Activated T-cell treated with anti-CD3 and anti-CD28 coated beads for 24 hours (primary cell): ENCODE measurements around the gene H19.

Source experiments
- DNase-seq: peaks from one replicate; pipeline ENCODE4 v3.0.0-alpha.2; 2020; ENCODE audit warnings: low read depth

The H19 gene

DNA sequence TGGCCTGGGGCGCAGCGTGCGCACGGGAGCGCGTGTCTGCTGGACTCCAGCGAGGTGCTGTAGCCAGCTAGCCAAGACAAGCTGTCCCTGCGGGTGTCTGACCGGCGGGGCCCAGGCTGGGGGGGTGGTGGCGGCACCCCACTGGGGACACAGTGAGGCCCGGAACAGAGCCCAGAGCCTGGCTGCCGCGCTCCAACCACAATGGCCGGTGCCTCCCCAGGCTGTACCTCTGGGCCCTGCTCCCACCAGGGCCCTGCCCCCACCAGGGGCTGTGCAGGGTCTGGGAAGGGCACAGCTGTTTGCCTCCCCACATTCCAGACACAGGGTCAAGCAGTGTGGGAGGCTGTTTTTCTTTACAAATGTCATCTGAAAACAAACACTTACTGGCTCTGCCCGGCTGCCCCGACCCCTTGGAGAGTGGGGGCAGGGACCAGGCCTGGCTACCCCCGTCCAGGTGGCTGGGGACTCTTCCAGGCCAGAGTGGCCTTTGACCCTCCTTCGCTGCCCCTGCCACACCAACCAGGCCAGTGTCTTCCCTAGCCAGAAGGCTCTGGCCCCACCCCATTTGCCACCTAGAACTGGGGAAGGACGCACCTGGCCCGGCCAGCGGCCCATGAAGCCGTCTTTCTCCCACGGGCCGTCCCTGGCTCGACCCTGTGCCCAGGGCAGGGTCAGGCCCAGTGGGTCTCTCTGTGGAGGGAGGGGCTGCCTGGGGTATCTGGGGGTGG is 14.6 kb downstream of the H19 start:
- DNase-seq = no peak

DNA sequence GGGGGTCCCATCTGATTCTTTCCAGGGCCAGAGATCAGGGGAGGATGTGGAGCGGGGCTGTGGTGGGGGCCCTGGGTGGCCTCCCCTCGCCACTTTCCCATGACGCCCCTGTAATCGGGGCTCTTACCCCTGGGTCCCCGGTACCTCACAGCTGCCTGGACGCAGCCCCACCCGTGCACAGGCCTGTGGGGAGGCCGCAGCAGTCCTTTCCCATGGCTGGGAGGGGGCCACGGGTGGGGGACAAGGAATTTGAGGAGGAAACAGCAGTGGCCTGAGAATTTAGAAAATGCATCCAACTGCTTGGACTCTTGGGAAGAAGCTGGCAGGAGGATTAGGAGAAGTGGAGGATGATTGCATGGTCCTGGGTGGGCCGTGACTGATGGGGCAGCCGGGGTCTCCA is 18.0 kb downstream of the H19 start:
- no peak for DNase-seq

DNA sequence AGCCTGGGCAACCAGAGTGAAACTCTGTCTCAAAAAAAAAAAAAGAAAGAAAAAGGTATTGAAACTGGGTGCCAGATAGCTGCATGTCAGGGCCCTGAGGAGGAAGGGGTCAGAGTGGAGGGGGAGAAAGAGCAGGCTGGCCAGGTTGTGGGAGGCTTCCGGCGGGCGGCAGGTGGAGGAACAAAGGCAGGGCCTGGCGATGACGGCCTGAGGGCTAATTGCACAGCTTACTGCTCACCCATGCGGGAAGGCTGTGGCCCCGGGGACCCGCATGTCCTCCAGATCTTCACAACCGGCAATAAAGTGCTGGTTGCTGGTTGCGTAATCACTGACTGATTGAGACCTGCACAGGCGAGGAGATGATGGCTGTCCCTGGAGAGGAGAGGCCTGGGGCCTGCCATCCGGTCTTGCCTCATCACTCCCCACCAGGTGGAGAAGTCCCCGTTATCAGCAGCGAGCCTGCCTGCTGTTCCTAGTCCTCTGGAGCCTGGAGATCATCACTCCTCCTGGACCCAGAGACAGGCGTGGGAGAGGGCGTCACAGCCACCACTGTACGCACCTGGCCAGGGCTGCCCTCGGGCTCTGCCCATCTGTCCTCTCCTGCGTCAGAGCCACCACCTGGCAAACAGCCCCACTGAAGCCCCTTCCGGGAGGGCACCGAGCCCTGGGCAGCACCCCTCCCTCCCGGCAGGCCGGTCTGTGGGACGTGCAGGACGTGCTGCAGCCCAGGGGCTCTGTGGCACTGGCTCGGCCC is 18.7 kb downstream of the H19 start:
- no peak for DNase-seq

DNA sequence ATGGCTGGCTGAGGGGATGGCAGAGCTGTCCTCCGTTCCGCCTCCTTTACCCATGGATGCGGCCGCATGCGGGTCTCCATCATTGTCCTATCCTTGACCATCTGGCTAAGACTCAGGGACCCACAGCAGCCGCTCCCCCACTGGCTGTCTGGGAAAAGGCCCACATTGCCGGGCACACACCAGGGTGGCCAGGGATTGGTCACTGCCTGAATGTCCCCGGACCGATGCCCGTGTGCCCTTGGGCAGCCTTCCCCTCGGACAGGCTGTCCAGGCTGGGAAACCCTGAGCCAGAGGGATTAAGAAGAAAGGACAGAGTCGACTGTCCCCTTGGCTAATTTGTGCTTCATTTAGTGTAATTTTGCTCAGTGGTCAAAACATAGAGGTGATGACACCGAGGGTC is 22.5 kb downstream of the H19 start:
- DNase-seq = no peak

DNA sequence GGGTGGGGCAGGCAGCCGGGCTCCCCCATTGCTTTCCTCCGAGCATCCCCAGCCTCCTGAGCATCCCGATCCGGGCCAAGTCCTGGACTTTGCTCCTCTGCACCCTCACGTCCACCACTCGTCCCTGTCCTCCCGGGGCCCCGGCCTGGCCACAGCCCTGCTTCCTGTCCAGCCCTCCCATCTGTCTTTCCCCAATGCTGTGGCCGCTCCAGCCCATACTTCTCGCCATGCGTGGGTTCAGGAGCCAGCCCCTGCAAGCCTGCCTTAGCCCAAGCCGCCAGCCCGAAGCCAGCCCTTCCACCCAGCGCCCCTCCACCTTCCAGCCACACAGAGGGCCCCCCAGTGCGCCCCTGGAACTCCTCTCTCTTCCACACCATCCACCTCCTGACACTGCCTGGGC is 26.7 kb downstream of the H19 start:
- no peak for DNase-seq

DNA sequence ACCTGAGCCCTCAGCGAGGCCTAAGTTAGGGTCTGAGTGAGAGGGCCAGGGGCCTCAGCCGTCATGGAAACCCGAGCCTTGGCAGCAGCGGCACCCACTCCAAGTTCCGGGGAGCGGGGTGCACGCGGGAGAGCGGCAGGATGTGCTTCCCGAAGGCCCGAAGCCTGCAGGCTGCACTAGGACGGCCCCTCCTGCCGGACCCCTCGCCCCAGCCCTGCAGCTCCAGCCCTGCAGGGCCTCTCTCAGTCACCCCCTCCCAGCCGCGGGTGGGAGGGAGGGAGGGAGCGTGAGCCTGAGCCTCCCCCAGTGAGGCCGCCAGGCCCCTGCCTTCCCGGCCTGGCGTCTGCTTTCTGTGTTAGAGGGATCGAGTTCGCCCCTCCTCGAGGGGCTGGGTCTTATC is 27.9 kb downstream of the H19 start:
- no peak for DNase-seq

DNA sequence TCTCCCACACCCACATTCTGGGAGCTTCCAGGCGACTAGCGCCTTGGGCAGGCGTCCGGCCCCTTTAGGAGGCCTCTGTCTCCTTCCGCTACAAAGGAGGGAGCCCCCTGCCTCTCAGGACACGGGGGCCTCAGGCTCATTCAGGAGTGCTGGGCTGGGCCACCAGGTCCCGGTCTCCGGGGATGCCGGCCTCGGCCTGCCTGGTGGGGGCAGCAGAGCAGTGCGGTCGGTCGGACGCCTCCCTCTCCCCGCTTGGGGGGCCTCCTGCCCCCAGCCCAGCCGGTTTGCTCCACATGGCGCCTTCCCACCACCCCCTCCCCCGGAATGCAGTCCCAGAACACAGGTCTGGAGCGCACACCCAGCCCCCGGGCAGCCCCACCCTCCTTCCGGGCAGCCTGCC is 28.6 kb downstream of the H19 start:
- DNase-seq = no peak

DNA sequence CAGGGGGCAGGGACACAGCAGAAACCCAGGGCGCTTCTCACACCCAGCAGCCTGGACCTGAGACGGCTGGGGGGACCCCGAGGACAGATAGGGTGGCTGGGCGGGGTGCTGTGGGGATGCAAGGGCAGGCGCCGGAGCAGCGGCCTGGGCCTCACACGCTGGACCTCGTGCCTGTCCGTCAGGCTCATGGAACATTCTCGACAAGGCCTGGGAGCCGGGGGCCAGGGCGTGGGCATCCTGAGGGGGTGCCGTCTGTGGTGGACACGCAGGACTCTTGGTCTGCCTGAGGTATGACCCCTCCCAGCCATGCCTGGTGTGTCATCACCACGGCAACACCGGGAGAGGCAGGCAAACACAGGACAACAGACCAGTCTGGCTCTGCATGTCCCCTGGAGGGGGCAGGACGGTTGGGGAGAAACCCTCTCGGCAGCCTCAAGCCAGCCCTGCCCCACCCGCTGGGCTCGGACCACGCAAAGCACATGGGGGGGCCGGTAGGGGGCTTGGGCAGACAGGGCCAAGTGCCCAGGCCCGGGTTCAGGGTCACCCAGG is 29.1 kb downstream of the H19 start:
- DNase-seq = no peak

DNA sequence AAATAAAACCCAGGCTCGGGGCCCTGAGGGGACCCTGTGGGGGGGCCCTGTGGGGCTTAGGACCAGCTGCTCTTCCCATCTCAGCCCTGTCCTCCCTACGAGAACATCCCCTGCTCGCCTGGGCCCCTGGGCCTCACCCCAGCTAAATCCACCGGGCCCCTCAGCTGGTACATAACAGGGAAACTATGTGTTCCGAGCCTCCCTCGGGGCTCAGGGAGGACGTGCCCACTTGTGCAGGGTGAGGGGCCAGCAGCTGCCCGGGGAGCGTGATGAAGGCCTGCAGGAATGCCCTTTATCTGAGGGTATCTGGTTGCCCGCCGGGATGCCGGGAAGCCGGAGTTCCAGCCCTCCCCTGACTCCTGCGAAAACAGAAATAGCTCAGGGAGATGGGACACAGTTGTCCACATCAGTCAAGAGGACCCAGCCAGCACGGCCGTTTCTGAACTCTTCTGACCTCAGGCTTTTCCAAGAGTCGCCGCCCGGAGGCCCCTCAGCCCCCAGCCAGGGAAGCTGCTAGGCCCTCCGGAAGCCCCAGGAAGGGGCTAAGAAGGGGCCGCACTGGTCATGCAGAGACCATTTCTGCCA is 29.9 kb downstream of the H19 start:
- no peak for DNase-seq

DNA sequence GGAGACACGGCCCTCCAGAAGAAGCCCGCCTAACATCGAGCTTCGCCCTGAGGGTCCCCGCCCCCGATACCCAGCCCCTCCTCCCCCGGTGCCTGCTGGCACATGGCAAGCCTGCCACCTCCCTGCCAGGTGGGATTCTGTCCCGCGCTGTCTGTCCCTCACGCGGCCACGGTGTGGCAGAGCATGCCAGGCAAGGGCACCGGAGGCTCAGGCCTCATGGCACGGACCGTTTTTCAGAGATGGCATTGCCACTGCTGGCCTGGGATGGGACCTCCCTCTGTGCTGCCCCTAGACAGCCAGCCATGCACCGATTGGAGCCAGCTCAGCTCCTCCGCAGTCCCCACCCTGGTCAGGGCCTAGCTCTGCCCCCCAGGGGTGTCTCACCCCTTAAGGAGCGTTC is 31.1 kb downstream of the H19 start:
- DNase-seq = no peak

DNA sequence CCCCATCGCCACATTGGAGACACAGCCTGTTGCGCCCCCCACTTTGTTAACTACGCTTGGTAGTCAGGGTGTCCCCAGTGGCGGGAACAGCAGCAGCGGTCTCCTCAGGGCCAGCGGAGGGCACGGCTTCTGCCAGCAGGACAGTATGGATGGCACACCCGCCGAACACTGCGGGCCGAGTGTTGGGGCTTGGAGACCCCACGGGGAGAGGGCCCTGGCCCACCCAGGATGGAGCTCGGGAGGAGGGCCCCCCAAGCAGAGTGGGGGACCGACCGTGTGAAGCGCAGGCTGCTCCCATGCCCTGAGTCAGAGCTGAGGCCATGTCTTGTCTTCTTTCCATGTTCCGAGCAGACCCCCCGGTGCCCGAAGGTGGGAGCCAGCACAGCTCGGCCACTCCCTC is 32.7 kb downstream of the H19 start:
- DNase-seq = no peak

DNA sequence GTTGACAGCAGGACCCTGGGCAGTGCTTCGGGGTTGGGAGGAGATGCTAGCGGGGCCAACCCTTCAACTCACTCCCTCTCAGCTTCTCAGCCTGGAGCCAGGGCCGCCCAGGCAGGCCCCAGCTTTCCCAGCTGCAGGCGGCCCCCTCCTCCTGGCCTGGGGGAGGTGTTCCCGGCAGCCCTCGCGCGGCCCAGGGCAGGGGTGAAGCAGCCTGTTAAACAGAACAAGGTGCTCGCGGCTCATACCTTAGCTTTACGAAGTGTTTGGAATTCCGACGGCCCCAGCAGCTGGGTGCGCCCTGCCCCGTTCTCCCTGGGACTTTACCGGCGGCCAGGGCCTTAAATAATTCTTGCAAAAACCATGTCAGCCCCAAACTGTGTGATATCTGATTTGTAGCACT is 33.3 kb downstream of the H19 start:
- no peak for DNase-seq

DNA sequence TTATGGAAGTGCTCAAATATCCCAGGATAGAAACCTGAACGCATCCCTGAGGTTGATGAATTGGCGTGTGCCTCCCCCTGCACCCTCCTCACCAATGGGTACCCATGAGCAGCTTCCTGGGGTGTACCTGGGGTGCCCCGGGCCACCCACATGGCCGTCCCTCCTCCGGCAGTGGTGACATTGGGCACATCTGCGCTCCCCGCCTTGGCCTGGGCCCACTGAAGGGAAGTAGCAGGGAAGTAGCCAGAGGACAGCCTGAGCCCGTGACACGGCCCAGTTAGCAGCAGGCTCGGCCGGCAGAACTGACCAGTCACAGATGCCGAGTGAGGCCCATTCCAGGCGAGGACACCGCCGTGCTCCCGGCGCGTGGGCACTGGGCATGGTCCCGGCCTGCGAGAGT is 33.8 kb downstream of the H19 start:
- no peak for DNase-seq

DNA sequence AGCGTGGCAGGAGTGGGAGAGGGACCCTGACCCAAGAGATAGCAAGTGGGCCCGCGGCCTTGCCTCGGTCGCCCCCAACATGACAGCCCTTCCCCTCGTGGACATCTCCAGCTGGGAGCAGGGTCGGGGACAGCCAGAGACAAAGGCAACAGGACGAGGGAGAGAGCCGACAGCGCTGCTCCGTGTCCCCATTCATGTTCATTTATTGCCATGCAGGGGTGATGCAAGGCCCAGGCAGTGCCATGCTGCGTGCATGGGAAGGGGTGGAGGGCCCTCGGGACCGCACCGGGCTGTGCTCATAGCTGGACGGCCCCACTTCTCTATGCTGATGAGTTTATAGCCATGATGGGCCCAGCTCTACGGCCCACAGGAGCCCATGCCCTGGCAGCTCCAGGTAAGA is 37.9 kb downstream of the H19 start:
- no peak for DNase-seq

DNA sequence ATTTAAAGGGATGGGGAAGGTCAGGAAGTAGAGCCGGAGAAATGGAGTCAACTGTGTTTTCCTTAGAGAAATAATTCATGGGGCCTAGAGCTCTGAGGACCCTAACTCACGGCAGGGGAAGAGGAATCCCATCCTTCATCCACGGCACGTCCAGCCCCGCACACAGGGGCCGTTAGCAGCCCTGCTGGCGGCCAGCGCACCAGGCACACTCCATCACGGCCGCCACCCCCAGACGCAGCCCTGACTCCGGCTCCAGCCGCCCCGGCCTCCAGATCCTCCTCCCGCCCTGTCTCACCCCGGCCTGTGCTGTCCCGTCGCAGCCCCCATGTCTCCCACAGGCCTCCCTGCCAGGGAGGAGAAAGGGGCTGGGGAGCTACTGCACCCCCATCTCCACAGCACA is 39.3 kb downstream of the H19 start:
- DNase-seq = no peak

DNA sequence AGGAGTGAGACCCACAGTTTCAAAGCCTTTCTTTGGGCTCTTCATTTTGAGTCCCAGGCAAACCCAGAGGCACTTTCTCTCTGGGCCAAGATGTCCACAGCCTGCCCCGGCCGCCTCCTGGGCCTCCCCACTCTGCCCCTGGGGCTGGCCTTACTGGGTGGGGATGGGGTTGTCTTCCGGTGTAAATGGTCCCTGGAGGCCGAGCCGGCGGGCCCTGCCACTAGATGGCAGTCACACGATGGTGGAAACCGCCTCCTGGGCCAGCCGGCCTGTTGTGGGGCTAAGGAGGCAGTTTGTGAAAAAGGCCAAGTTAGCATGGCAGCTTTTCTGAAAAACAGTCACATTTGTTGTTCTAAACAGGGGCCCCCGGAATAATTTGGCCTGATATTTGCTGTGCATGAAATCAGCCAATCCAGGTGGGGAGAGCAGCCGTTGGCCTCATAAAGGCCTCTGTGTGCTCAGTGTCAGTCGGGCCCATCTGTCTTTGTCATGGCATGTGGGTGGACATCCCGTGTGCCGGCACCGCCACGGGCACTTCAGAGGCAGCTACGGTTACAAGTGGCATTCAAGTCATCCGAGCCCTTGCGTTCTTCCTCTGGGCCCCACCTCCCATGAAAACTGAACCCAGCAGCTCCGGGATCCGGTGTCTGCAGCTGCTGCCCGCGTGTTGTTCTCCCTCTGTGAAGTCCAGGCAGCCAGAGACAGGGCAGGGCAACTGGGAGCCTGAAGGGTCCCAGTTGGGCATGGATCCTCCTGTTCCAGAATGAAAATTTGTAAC is 44.0 kb downstream of the H19 start:
- DNase-seq = no peak

DNA sequence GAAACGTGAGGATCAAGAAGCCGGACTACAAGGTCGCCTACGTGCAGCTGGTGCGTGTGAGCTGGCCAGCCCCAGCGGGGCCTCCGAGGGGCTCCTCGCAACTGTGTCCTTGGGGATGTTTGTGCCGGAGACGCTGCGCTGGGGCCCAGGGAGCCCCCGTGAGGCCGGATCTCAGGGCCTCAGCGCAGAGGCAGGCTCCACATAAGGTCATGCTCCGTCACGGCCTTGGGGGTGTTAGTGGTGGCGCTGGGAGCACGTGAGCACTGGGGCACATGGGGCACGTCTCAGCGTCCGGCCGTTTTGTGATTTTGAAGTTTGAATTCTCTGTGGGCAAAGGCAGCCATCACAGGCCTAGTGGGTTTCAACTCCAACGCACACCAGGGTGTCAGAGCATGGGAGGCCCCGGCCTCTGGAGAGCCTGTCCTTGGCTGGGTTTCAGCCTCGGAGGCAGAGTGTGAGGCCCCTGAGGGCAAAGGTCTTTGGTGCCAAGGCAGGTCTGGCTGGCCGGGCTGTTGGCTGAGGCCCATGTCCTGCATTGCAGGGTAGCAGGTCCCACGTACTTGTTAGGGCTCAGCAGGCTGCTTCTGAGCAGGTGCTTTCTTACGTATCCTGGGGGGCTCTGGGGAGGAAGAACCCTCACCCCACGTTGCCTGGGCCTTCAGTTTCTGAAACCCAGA is 44.7 kb downstream of the H19 start:
- DNase-seq = no peak

DNA sequence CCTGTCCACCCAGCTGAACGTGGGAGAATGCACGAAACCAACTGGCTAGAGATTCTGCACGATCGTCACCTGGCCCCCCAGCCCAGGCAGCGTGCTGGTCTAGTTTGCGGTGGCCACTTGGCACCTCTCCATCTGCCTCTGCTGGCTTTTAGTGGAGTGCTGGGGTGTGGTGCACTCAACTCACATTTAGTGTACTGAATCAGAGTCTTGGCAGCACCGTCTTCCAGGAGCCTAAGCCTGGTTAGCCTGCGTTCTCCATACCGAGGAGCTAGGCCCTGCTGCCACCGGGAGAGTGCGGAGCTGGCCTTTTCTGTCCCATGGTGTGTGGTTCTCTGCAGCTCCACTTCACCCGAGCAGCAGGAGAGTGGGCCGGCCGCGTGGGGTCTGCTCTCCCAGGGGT is 47.7 kb downstream of the H19 start:
- DNase-seq = no peak

DNA sequence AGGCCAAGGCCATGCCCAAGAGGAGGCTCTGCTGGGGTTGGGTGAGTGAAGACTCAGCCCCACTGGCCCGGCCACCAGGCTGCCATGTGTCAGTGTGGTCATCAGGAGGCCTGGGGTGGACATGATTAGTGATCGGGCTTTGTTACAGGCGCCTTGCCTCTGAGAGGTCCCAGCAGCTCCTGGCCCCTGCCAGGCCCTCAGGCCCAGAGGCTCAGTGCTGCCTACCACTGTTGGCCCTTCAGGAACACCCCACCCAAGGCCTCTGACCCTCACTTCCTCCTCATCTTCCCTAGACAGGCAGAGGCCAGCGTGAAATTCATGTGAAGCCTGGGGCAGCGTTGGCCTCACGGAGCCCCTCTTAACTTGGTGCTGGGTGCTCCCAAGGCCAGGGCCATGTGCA is 48.3 kb downstream of the H19 start:
- DNase-seq = no peak

DNA sequence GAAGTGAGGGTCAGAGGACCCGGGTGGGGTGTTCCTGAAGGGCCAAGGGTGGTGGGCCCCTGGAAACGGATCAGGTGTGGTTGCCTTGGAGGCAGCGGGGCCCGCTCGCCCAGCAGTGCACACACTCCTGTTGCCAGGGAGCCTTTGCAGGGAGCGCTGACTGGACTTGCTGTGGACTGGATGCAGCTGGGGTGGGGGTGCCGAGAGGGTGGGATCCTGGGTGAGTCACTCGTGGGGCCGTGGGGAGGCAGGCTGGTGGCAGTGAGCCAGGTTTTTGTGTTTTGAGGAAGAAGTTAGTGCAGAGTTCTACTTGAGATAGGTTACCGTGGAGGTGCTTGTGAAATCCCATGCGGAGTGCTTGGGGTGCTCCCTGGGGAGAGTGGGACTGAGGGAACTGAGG is 49.3 kb downstream of the H19 start:
- no peak for DNase-seq

DNA sequence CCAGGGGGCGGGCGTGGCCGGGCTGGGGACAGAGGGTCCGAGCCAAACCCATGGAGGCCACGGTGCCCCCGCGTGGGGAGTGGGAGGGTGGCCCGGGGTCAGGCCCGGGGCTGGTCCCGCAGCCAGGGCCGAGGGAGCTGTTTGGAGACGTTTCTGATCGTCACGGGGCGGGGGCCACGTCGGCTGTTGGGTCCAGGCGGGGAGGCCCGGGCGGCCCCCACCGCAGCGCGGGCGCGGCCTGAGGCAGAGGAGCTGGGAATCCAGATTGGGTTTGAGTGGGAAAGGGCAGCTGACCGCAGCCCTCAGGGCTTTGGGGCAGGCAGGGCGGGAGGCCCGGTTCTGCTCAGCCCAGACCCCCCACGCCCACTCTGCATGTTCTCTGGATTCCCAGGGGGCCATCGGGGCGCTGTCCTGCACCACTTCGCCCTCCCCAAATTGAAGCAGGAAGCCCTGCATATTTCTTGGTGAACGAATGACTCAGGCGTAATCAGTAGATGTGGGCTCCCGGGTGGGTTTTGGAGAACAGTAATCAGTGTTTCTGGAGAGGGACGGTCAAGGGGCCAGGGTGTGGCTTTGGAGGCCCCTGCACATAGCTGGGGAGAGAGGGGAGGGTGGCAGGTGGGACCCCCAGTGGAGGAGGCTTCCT is 49.9 kb downstream of the H19 start:
- no peak for DNase-seq
